ENCODE results near the gene NGLY1. TPM values are rescaled to one million over a fixed set of nuclear protein-coding genes. Genes with fewer than 3 reads are reported as not detected.

Gene NGLY1
- total and polyA plus RNA-seq, 7 donors, result 37.2 to 78.4 (median 59.0) TPM

GRCh38 chr3:25707268-25707926 is 75.8 kb downstream of the NGLY1 start:
- Histone ChIP-seq H3K9me3 (no peaks in the 10 kb centered on the region), H3K27me3 (ENCODE audit: insufficient read depth in 3 of 3, low read length in 2 of 3) (no peaks in the 10 kb centered on the region), H3K27ac (no peak overlapping the region), H3K4me3 (no peak overlapping the region), H3K4me1 (no peaks in the 10 kb centered on the region), H3K36me3 (ENCODE audit: insufficient read depth in 1 of 2, low read depth in 1 of 2) (no peaks in the 10 kb centered on the region)
- intact Hi-C loops (cut with DNase I), result no loop called here
- no peak for ATAC-seq
- TF ChIP-seq CTCF (IDR thresholded peaks at IDR 0.05), result no peak
- DNase-seq, result no peak
- WGBS, 3 donors, result 78 to 88% (median 84%) methylated on average over 2 of the region's 2 CpGs

GRCh38 chr3:25706213-25706612 is 77.0 kb downstream of the NGLY1 start:
- H3K4me3 ChIP-seq, result no peak overlapping the region
- ATAC-seq, result no peak
- no peaks in the 10 kb centered on the region for H3K9me3 ChIP-seq
- H3K4me1 ChIP-seq, result no peaks in the 10 kb centered on the region
- 80 to 87% (median 87%) methylated on average over 4 of the region's 4 CpGs for WGBS, 3 donors
- intact Hi-C loops (cut with DNase I), result no loop called here
- no peak overlapping the region for H3K27ac ChIP-seq
- TF ChIP-seq CTCF (IDR thresholded peaks at IDR 0.05), result no peak
- no peaks in the 10 kb centered on the region for H3K36me3 ChIP-seq (ENCODE audit: insufficient read depth in 1 of 2, low read depth in 1 of 2)
- H3K27me3 ChIP-seq (ENCODE audit: insufficient read depth in 3 of 3, low read length in 2 of 3), result no peaks in the 10 kb centered on the region
- no peak for DNase-seq

- ATAC-seq (no peak), DNase-seq (no peak)
- TF ChIP-seq CTCF (IDR thresholded peaks at IDR 0.05), result no peak
- Histone ChIP-seq H3K4me1 (no peaks in the 10 kb centered on the region), H3K36me3 (ENCODE audit: insufficient read depth in 1 of 2, low read depth in 1 of 2) (no peaks in the 10 kb centered on the region), H3K27ac (no peak overlapping the region), H3K27me3 (ENCODE audit: insufficient read depth in 3 of 3, low read length in 2 of 3) (no peaks in the 10 kb centered on the region), H3K9me3 (no peaks in the 10 kb centered on the region), H3K4me3 (no peak overlapping the region)
- 44 to 57% (median 52%) methylated on average over 1 of the region's 1 CpG for WGBS, 3 donors
- intact Hi-C loops (cut with DNase I), result no loop called here
Observed at GRCh38 chr3:25697553-25697952, 85.7 kb downstream of the NGLY1 start.

- Histone ChIP-seq H3K36me3 (ENCODE audit: insufficient read depth in 1 of 2, low read depth in 1 of 2) (no peaks in the 10 kb centered on the region), H3K27me3 (ENCODE audit: insufficient read depth in 3 of 3, low read length in 2 of 3) (peaks cover 0 to 2% (median 0%) of the 10 kb centered on the region in 3 donors), H3K27ac (no peak overlapping the region), H3K4me3 (no peak overlapping the region), H3K4me1 (no peaks in the 10 kb centered on the region), H3K9me3 (no peaks in the 10 kb centered on the region)
- WGBS, 3 donors, result 77 to 83% (median 82%) methylated on average over 4 of the region's 4 CpGs
- intact Hi-C loops (cut with DNase I), result no loop called here
- no peak for DNase-seq
- TF ChIP-seq CTCF (IDR thresholded peaks at IDR 0.05), result no peak
- ATAC-seq, result no peak
Observed at GRCh38 chr3:25695731-25696420, 87.4 kb downstream of the NGLY1 start.

Data from psoas muscle (tissue), 8 donors.